PC-3 (cell line): ENCODE data around the gene PPP1R12B.

ENCODE experiments used
- EZH2 ChIP-seq: fragments of 300-600 bp; sonication (generic); IDR thresholded peaks from one replicate; pipeline ENCODE4 v1.6.1; 2017; ENCODE audit warnings: antibody characterized with exemption, mild to moderate bottlenecking, low read length; ENCODE audit not compliant: unreplicated experiment
- TF ChIP-seq, protein P1 (sequence below): fragments of 300-600 bp; sonication (generic); conservative IDR thresholded peaks from 2 replicates; pipeline ENCODE4 v1.5.1; 2017; ENCODE audit warnings: antibody characterized with exemption, low read depth, mild to moderate bottlenecking, low read length

DNA sequence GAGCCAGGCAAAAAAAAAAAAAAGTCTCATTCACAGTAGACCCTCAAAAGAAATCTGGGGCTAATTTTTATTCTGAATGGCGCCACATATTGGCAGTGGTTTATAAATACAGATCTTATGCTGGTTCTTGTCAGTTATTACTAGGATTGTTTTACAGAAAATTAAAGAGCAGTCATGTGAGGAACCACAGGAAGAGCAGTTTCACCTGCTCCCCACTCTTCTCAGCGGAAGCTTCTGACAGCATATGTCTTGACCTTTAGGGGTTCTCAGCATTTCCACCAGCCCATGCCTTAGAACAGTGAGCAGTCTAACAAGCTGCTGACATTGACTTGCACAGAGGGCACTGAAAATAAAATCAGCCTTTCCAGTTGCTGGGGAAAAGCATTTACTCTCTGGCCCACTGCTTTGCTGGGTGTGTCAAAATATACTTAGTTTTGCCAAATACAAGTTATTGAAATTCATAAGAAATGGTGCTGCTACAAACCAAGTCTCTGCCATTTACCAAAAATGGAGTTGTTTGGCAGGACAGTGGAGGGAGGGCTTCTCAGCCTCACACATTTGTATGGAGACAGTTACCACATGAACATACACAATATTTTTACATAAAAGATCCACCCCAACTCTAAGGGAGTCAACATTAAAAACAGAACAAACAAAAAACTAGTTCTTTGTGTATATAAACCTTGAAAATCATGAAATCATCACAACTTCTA, 217.5 kb downstream of the PPP1R12B start:
- TF ChIP-seq, protein P1, sequence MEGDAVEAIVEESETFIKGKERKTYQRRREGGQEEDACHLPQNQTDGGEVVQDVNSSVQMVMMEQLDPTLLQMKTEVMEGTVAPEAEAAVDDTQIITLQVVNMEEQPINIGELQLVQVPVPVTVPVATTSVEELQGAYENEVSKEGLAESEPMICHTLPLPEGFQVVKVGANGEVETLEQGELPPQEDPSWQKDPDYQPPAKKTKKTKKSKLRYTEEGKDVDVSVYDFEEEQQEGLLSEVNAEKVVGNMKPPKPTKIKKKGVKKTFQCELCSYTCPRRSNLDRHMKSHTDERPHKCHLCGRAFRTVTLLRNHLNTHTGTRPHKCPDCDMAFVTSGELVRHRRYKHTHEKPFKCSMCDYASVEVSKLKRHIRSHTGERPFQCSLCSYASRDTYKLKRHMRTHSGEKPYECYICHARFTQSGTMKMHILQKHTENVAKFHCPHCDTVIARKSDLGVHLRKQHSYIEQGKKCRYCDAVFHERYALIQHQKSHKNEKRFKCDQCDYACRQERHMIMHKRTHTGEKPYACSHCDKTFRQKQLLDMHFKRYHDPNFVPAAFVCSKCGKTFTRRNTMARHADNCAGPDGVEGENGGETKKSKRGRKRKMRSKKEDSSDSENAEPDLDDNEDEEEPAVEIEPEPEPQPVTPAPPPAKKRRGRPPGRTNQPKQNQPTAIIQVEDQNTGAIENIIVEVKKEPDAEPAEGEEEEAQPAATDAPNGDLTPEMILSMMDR = no peak; the same call in 1 of the 2 replicates
- no peak for TF ChIP-seq EZH2
